GM12873 (cell line): ENCODE data around the gene YWHAQ.

Experiments
- TF ChIP-seq, protein P1 (sequence below): IDR thresholded peaks from 2 replicates; pipeline ENCODE4 v1.5.1; 2012; ENCODE audit warnings: low read depth, mild to moderate bottlenecking, moderate library complexity, low read length, control low read depth; ENCODE audit not compliant: insufficient read depth; ENCODE audit errors: missing control alignments

Gene YWHAQ

DNA sequence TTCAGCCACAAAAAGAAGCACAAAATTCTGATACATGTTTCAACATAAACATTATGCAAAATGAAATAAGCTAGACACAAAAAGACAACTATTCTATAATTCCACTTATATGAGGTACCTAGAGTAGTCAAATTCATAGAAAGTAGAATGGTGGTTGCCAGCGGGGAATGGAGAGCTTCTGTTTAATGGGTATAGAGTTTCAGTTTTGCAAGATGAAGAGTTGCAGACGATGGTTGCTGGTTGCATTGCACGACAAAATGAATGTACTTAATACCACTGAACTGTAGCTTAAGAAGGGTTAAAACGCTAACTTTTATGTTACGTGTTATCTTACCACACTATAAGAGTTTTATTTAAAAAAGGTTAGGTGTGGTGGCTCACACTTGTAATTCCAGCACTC, 13.5 kb downstream of the YWHAQ start:
- TF ChIP-seq, protein P1, sequence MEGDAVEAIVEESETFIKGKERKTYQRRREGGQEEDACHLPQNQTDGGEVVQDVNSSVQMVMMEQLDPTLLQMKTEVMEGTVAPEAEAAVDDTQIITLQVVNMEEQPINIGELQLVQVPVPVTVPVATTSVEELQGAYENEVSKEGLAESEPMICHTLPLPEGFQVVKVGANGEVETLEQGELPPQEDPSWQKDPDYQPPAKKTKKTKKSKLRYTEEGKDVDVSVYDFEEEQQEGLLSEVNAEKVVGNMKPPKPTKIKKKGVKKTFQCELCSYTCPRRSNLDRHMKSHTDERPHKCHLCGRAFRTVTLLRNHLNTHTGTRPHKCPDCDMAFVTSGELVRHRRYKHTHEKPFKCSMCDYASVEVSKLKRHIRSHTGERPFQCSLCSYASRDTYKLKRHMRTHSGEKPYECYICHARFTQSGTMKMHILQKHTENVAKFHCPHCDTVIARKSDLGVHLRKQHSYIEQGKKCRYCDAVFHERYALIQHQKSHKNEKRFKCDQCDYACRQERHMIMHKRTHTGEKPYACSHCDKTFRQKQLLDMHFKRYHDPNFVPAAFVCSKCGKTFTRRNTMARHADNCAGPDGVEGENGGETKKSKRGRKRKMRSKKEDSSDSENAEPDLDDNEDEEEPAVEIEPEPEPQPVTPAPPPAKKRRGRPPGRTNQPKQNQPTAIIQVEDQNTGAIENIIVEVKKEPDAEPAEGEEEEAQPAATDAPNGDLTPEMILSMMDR, result no peak

DNA sequence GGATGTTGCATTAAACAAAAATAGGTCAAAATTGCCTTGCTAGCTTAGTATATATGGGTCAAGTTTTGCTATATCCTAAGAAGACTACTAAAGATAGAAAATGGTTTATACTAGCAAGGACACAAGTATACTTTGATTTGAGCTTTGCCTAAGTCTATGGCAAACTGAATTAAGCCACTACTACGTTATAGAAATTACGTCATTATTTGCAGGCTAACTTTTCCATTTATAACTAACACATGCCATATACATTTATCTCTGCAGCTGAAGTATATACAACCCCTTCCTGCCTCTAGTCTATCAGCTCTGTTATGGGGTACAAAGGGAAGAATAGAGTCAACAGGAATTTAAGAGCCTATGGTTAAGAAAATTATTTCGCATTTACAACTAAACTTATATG, 16.2 kb downstream of the YWHAQ start:
- TF ChIP-seq, protein P1, result no peak

DNA sequence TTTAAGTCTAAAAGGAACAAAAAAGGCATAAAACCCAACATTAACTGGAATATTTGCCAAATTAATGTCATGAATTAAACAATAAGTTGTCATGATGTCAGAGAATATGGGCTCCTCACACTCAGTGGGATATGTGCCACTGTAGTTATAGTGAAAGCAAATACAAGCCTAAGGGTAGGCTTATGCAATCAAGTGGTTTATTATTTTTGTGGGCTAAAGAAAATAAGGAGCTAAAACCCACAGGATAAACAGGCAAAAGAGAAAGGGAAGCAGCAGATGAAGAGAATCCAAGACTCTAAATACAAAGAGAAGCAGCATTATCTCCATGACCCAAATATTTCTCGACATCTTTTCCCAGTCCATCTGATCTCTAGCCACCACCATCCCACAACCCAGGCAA, 17.5 kb downstream of the YWHAQ start:
- TF ChIP-seq, protein P1, result no peak

DNA sequence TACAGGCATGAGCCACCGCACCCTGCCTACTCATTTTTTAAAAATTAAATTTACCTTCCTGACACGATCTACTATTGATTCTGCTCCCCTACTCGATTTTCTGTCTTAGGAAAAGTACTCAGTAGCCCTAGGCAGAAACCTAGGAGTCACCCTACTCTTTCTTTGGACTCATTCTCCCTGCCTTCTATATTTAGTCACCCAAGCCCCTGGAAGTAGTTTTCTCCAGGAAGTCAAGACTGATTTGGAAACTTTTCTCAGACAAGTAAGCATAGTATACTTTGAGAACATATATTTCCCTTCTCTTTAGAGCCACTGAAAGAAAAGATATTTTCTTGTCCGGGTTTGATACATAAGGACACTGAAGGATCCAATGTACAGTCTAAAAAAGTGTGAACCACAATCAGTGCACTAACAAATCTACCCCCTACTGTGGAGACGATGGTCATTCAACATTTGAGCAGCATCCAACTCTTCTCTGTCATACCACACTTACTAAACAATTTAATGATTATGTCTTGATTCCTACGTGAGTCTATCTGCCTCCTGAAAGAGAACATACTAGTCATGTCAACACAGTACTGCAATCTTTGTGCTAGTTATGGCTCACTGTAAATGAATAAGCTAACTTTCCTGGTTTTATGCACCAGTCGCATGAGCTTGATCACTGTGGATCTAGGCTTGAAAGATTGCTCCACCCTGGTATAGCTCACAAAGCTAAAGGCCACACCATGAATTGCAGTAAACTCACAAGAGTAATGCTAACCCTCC, 19.8 kb downstream of the YWHAQ start:
- TF ChIP-seq, protein P1, result no peak

DNA sequence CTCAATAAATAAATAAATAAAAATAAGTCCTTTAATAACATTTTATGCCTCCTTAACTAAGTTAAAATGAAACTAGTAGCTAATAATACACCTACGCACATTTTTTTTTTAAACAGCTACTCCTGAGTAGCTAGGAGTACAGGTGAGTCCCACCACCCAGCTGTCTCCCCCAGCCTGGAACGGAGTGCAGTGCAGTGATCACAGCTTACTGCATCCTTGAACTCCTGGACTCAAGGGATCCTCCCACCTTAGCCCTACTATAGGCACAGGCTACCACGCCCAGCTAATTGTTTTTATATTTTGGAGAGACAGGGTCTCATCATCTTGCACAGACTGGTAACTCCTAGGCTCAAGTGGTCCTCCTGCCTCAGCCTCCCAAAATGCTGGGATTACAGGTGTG, 28.4 kb downstream of the YWHAQ start:
- TF ChIP-seq, protein P1, result no peak

- TF ChIP-seq, protein P1, result no peak
Measured at GRCh38 chr2:9601397-9601796, 29.4 kb downstream of the YWHAQ start.

GRCh38 chr2:9599430-9599829, 31.4 kb downstream of the YWHAQ start:
- TF ChIP-seq, protein P1, result no peak
